HEK293T (cell line): ENCODE results near the gene HCN1.
"Not testable (repeated sequence)": the region's sequence is repeated elsewhere in the genome, so short reads cannot be mapped to it uniquely, and the experiment has no call there.

Source experiments
- CTCF ChIA-PET: fragments of 350-600 bp; formaldehyde crosslinking; extraction: SDS; loops from one replicate; lab custom pipeline; 2021; ENCODE audit warnings: antibody characterized with exemption, inconsistent platforms; lab: Yijun Ruan, JAX
- POLR2A ChIA-PET: fragments of 350-600 bp; formaldehyde crosslinking; extraction: SDS; loops from one replicate; lab custom pipeline; 2020; ENCODE audit warnings: antibody characterized with exemption, inconsistent platforms; lab: Yijun Ruan, JAX
- DNase-seq: peaks from one replicate; pipeline ENCODE4 v3.0.0; 2012; ENCODE audit warnings: mixed read lengths; ENCODE audit errors: extremely low spot score
- ARNT ChIP-seq: fragments of 450-650 bp; IDR thresholded peaks from 2 replicates; pipeline ENCODE4 v1.6.1; 2017; ENCODE audit warnings: mild to moderate bottlenecking
- BHLHE40 ChIP-seq: fragments of 450-650 bp; IDR thresholded peaks from 2 replicates; pipeline ENCODE4 v1.6.1; 2016; ENCODE audit warnings: mild to moderate bottlenecking, moderate library complexity, borderline replicate concordance
- CTBP1 ChIP-seq: fragments of 450-650 bp; IDR thresholded peaks from 2 replicates; pipeline ENCODE4 v1.6.1; 2016; ENCODE audit warnings: borderline replicate concordance
- ELF4 ChIP-seq: fragments of 450-650 bp; IDR thresholded peaks from 2 replicates; pipeline ENCODE4 v1.6.1; 2017; ENCODE audit warnings: antibody characterized with exemption
- FOXA1 ChIP-seq: fragments of 450-650 bp; IDR thresholded peaks from 2 replicates; pipeline ENCODE4 v1.6.1; 2016; ENCODE audit warnings: mild to moderate bottlenecking
- FOXK2 ChIP-seq: fragments of 450-650 bp; IDR thresholded peaks from 2 replicates; pipeline ENCODE4 v1.6.1; 2016; ENCODE audit warnings: mild to moderate bottlenecking
- FOXM1 ChIP-seq: fragments of 450-650 bp; IDR thresholded peaks from 2 replicates; pipeline ENCODE4 v1.6.1; 2017; ENCODE audit warnings: mild to moderate bottlenecking, borderline replicate concordance
- HDGF ChIP-seq: fragments of 450-650 bp; IDR thresholded peaks from 2 replicates; pipeline ENCODE4 v1.6.1; 2017; ENCODE audit warnings: antibody characterized with exemption, borderline replicate concordance
- L3MBTL2 ChIP-seq: fragments of 450-650 bp; conservative IDR thresholded peaks from 2 replicates; pipeline ENCODE4 v1.6.1; 2016; ENCODE audit warnings: mild to moderate bottlenecking
- LEF1 ChIP-seq: fragments of 450-650 bp; IDR thresholded peaks from 2 replicates; pipeline ENCODE4 v1.6.1; 2017; ENCODE audit warnings: mild to moderate bottlenecking, borderline replicate concordance
- NFRKB ChIP-seq: fragments of 450-650 bp; IDR thresholded peaks from 2 replicates; pipeline ENCODE4 v1.6.1; 2016; ENCODE audit warnings: mild to moderate bottlenecking, moderate library complexity
- PKNOX1 ChIP-seq: fragments of 450-650 bp; IDR thresholded peaks from 2 replicates; pipeline ENCODE4 v1.6.1; 2016
- SP1 ChIP-seq: fragments of 450-650 bp; IDR thresholded peaks from 2 replicates; pipeline ENCODE4 v1.6.1; 2017
- SUZ12 ChIP-seq: fragments of 450-650 bp; IDR thresholded peaks from 2 replicates; pipeline ENCODE4 v1.6.1; 2016; ENCODE audit warnings: mild to moderate bottlenecking
- TARDBP ChIP-seq: fragments of 450-650 bp; IDR thresholded peaks from 2 replicates; pipeline ENCODE4 v1.6.1; 2016
- ZNF384 ChIP-seq: fragments of 450-650 bp; IDR thresholded peaks from 2 replicates; pipeline ENCODE4 v1.6.1; 2016

HCN1 gene

GRCh38 chr5:45596320-45596719, 99.9 kb downstream of the HCN1 start:
- DNase-seq = no peak
- ChIA-PET CTCF (no interaction called here), POLR2A (no interaction called here)
- TF ChIP-seq FOXA1 (no peak), SP1 (no peak), ZNF384 (no peak), SUZ12 (no peak), L3MBTL2 (no peak), BHLHE40 (no peak), ELF4 (no peak), CTBP1 (no peak), LEF1 (no peak), NFRKB (no peak), FOXK2 (no peak), ARNT (no peak), PKNOX1 (no peak), TARDBP (no peak), HDGF (no peak), FOXM1 (no peak)

- POLR2A ChIA-PET, CTCF ChIA-PET, DNase-seq: not testable (repeated sequence)
Measured at GRCh38 chr5:45586001-45586400, 110.2 kb downstream of the HCN1 start.

GRCh38 chr5:45578270-45578669, 117.9 kb downstream of the HCN1 start:
- POLR2A ChIA-PET = no interaction called here
- CTCF ChIA-PET = no interaction called here
- no peak for DNase-seq
- TF ChIP-seq FOXK2 (no peak), CTBP1 (no peak), FOXA1 (no peak), ELF4 (no peak), ARNT (no peak), ZNF384 (no peak), FOXM1 (no peak), HDGF (no peak), SUZ12 (no peak), LEF1 (no peak)

GRCh38 chr5:45568813-45569212, 127.4 kb downstream of the HCN1 start:
- ChIA-PET POLR2A (no interaction called here), CTCF (no interaction called here)
- TF ChIP-seq L3MBTL2 (no peak), PKNOX1 (no peak), NFRKB (no peak), FOXM1 (no peak), BHLHE40 (no peak), LEF1 (no peak), CTBP1 (no peak), HDGF (no peak), ELF4 (no peak), TARDBP (no peak), FOXK2 (no peak), SP1 (no peak), FOXA1 (no peak)
- DNase-seq = no peak

GRCh38 chr5:45542421-45542820, 153.8 kb downstream of the HCN1 start:
- no peak for DNase-seq
- TF ChIP-seq NFRKB (no peak), LEF1 (no peak), SP1 (no peak), TARDBP (no peak), HDGF (no peak), L3MBTL2 (no peak), ARNT (no peak), SUZ12 (no peak), PKNOX1 (no peak), CTBP1 (no peak), FOXA1 (no peak), ELF4 (no peak), FOXK2 (no peak), BHLHE40 (no peak), FOXM1 (no peak), ZNF384 (no peak)
- POLR2A ChIA-PET = no interaction called here
- CTCF ChIA-PET = no interaction called here

GRCh38 chr5:45533663-45534062, 162.5 kb downstream of the HCN1 start:
- DNase-seq = no peak
- ChIA-PET POLR2A (no interaction called here), CTCF (no interaction called here)
- TF ChIP-seq FOXK2 (no peak), LEF1 (no peak), ZNF384 (no peak), HDGF (no peak), ARNT (no peak), SP1 (no peak), BHLHE40 (no peak), TARDBP (no peak), PKNOX1 (no peak), ELF4 (no peak), FOXA1 (no peak)
